Measurements from ENCODE around the gene SNAPC1. TPM values are rescaled to one million over a fixed set of nuclear protein-coding genes. Genes with fewer than 3 reads are reported as not detected.

The SNAPC1 gene
- polyA plus RNA-seq, 3 donors = 2.1 to 3.2 (median 2.9) TPM

GRCh38 chr14:61838661-61839245 lies 76.5 kb downstream of the SNAPC1 start:
- H3K9me3 ChIP-seq (replicated peaks in 1 of 2; ENCODE audit: control insufficient read depth in 1 of 2, insufficient read depth in 1 of 2, low read length in 2 of 2) = no peaks in the 10 kb centered on the region
- Mint-ChIP-seq H3K27me3 (ENCODE audit: low read depth in 3 of 3) (peaks cover 4 to 14% (median 9%) of the 10 kb centered on the region in 3 donors), H3K9me3 (peaks cover 0 to 5% (median 0%) of the 10 kb centered on the region in 7 donors), H3K4me1 (no peaks in the 10 kb centered on the region), H3K27ac (no peak overlapping the region), H3K36me3 (no peaks in the 10 kb centered on the region), H3K4me3 (no peak overlapping the region)
- TF ChIP-seq CTCF (IDR thresholded peaks at IDR 0.05) = no peak
- H3K27ac ChIP-seq (ENCODE audit: low read depth in 1 of 2, low read length in 2 of 2) = no peak overlapping the region
- no peaks in the 10 kb centered on the region for H4K20me1 ChIP-seq (ENCODE audit: insufficient read depth, low read length)
- 90% methylated on average over 2 of the region's 5 CpGs for WGBS (ENCODE audit: insufficient coverage)
- intact Hi-C loops (cut with micrococcal nuclease) = loop anchor here (5.0 to 10.0 kb wide), 2 partner anchors 541 to 544 kb away; no protein-coding TSS in a partner anchor
- no peaks in the 10 kb centered on the region for H3K79me2 ChIP-seq (ENCODE audit: insufficient read depth, low read length)
- H3K4me3 ChIP-seq (replicated peaks in 1 of 3; ENCODE audit: low read depth in 2 of 3, low read length in 3 of 3) = no peak overlapping the region
- H2AFZ ChIP-seq (ENCODE audit: insufficient read depth, low read depth, low read length, poor library complexity, severe bottlenecking) = peak overlapping the region; percentile 4
- no peaks in the 10 kb centered on the region for H3K36me3 ChIP-seq (replicated peaks in 1 of 2; ENCODE audit: control insufficient read depth in 1 of 2, insufficient read depth in 2 of 2, low read length in 2 of 2)
- H3K4me2 ChIP-seq (replicated peaks; ENCODE audit: extremely low read depth, low read length, poor library complexity, severe bottlenecking) = no peak overlapping the region
- H3K27me3 ChIP-seq (ENCODE audit: control insufficient read depth in 2 of 2, insufficient read depth in 2 of 2, low read length in 2 of 2) = peaks cover 0 to 8% of the 10 kb centered on the region in 2 donors
- no peaks in the 10 kb centered on the region for H3K4me1 ChIP-seq (ENCODE audit: control insufficient read depth in 1 of 2, insufficient read depth in 2 of 2, low read length in 2 of 2)
- no peak for DNase-seq
- no peak overlapping the region for H3K9ac ChIP-seq (ENCODE audit: insufficient read depth, low read length, poor library complexity, severe bottlenecking)

GRCh38 chr14:61839507-61839906 lies 77.3 kb downstream of the SNAPC1 start:
- Histone ChIP-seq H3K9me3 (replicated peaks in 1 of 2; ENCODE audit: control insufficient read depth in 1 of 2, insufficient read depth in 1 of 2, low read length in 2 of 2) (no peaks in the 10 kb centered on the region), H3K36me3 (replicated peaks in 1 of 2; ENCODE audit: control insufficient read depth in 1 of 2, insufficient read depth in 2 of 2, low read length in 2 of 2) (no peaks in the 10 kb centered on the region), H3K4me1 (ENCODE audit: control insufficient read depth in 1 of 2, insufficient read depth in 2 of 2, low read length in 2 of 2) (no peaks in the 10 kb centered on the region), H3K79me2 (ENCODE audit: insufficient read depth, low read length) (no peaks in the 10 kb centered on the region), H3K27me3 (ENCODE audit: control insufficient read depth in 2 of 2, insufficient read depth in 2 of 2, low read length in 2 of 2) (peaks cover 0 to 8% of the 10 kb centered on the region in 2 donors), H4K20me1 (ENCODE audit: insufficient read depth, low read length) (no peaks in the 10 kb centered on the region), H3K27ac (ENCODE audit: low read depth in 1 of 2, low read length in 2 of 2) (no peak overlapping the region), H3K4me3 (replicated peaks in 1 of 3; ENCODE audit: low read depth in 2 of 3, low read length in 3 of 3) (no peak overlapping the region), H3K4me2 (replicated peaks; ENCODE audit: extremely low read depth, low read length, poor library complexity, severe bottlenecking) (no peak overlapping the region), H2AFZ (ENCODE audit: insufficient read depth, low read depth, low read length, poor library complexity, severe bottlenecking) (no peak overlapping the region), H3K9ac (ENCODE audit: insufficient read depth, low read length, poor library complexity, severe bottlenecking) (no peak overlapping the region)
- no peaks in the 10 kb centered on the region for H3K36me3 Mint-ChIP-seq
- no peak overlapping the region for H3K4me3 Mint-ChIP-seq
- no peak for DNase-seq
- H3K4me1 Mint-ChIP-seq = no peaks in the 10 kb centered on the region
- H3K27ac Mint-ChIP-seq = no peak overlapping the region
- intact Hi-C loops (cut with micrococcal nuclease) = loop anchor here (5.0 to 10.0 kb wide), 2 partner anchors 542 to 545 kb away; no protein-coding TSS in a partner anchor
- no peak for TF ChIP-seq CTCF (IDR thresholded peaks at IDR 0.05)
- peaks cover 0 to 7% (median 2%) of the 10 kb centered on the region in 7 donors for H3K9me3 Mint-ChIP-seq
- peaks cover 6 to 12% (median 8%) of the 10 kb centered on the region in 3 donors for H3K27me3 Mint-ChIP-seq (ENCODE audit: low read depth in 3 of 3)
- 87% methylated on average over 3 of the region's 4 CpGs for WGBS (ENCODE audit: insufficient coverage)

Measured in CD14-positive monocyte (primary cell).